CD14-positive monocyte (primary cell): ENCODE measurements around the gene SIRPA. TPM values are rescaled to one million over a fixed set of nuclear protein-coding genes. Genes with fewer than 3 reads are reported as not detected.
A peak's percentile ranks its signal among the peaks of the same experiment; 100 is the strongest.

Experiments used
- DNase-seq, 3 donors: peaks; one replicate each; pipeline ENCODE4 v3.0.0-alpha.2; 2011 to 2022
- H2AFZ ChIP-seq: 2 replicates; pipeline ENCODE4 v1.6.0; 2012; ENCODE audit warnings: mild to moderate bottlenecking, low read depth, low read length, inconsistent platforms; ENCODE audit not compliant: insufficient read depth, poor library complexity, severe bottlenecking
- H3K27ac ChIP-seq, 2 donors: 1 replicate in 1 of 2; 2 replicates in 1 of 2; pipeline ENCODE4 v1.5.1; 2012 to 2013; ENCODE audit warnings: low read length in 2 of 2, control low read depth in 1 of 2, inconsistent platforms in 1 of 2, low read depth in 1 of 2, mild to moderate bottlenecking in 1 of 2
- H3K27me3 ChIP-seq, 2 donors: one replicate each; pipeline versions ENCODE4 v1.6.0 to v1.6.1; 2011 to 2013; ENCODE audit warnings: low read length in 2 of 2; ENCODE audit not compliant: control insufficient read depth in 2 of 2, insufficient read depth in 2 of 2
- H3K36me3 ChIP-seq, 2 donors: replicated peaks in 1 of 2; 1 replicate in 1 of 2; 2 replicates in 1 of 2; pipeline versions ENCODE4 v1.5.1 to v1.6.1; 2012 to 2013; ENCODE audit warnings: low read length in 2 of 2, control low read depth in 1 of 2, inconsistent platforms in 1 of 2, mild to moderate bottlenecking in 1 of 2; ENCODE audit not compliant: insufficient read depth in 2 of 2, control insufficient read depth in 1 of 2
- H3K4me1 ChIP-seq, 2 donors: 1 replicate in 1 of 2; 2 replicates in 1 of 2; pipeline versions ENCODE4 v1.5.1 to v1.6.1; 2012 to 2013; ENCODE audit warnings: low read length in 2 of 2, control low read depth in 1 of 2, inconsistent platforms in 1 of 2, mild to moderate bottlenecking in 1 of 2, moderate library complexity in 1 of 2; ENCODE audit not compliant: insufficient read depth in 2 of 2, control insufficient read depth in 1 of 2
- H3K4me2 ChIP-seq: replicated peaks from 2 replicates; pipeline ENCODE3; 2012; ENCODE audit warnings: low read length, moderate library complexity, mild to moderate bottlenecking; ENCODE audit not compliant: poor library complexity, severe bottlenecking; ENCODE audit errors: extremely low read depth
- H3K4me3 ChIP-seq, 3 experiments: fragments of 200-600 bp in 1 of 3; sonication (generic) in 1 of 3; replicated peaks in 1 of 3; 1 replicate in 2 of 3; 2 replicates in 1 of 3; pipeline ENCODE4 v1.5.1; 2011 to 2013; ENCODE audit warnings: low read length in 3 of 3, mild to moderate bottlenecking in 3 of 3, control low read depth in 2 of 3, low read depth in 2 of 3, inconsistent platforms in 1 of 3, moderate library complexity in 1 of 3
- H3K79me2 ChIP-seq: 2 replicates; pipeline ENCODE4 v1.6.0; 2012; ENCODE audit warnings: mild to moderate bottlenecking, control low read depth, inconsistent platforms, low read length, moderate library complexity; ENCODE audit not compliant: insufficient read depth
- H3K9ac ChIP-seq: 2 replicates; pipeline ENCODE4 v1.6.0; 2017; ENCODE audit warnings: low read length, mild to moderate bottlenecking; ENCODE audit not compliant: insufficient read depth, poor library complexity, severe bottlenecking
- H3K9me3 ChIP-seq, 2 donors: replicated peaks in 1 of 2; 1 replicate in 1 of 2; 2 replicates in 1 of 2; pipeline versions ENCODE4 v1.5.1 to v1.6.1; 2012 to 2013; ENCODE audit warnings: low read length in 2 of 2, control low read depth in 1 of 2; ENCODE audit not compliant: control insufficient read depth in 1 of 2, insufficient read depth in 1 of 2
- H4K20me1 ChIP-seq: 2 replicates; pipeline ENCODE4 v1.6.0; 2012; ENCODE audit warnings: mild to moderate bottlenecking, low read length, control low read depth, moderate library complexity; ENCODE audit not compliant: insufficient read depth
- H3K27ac Mint-ChIP-seq, 7 donors: one replicate each; pipeline ENCODE4 v1.8.0; 2020; ENCODE audit warnings: mild to moderate bottlenecking in 7 of 7, mixed read lengths in 7 of 7, moderate library complexity in 6 of 7, inconsistent platforms in 2 of 7
- H3K27me3 Mint-ChIP-seq, 3 donors: one replicate each; pipeline ENCODE4 v1.8.0; 2021 to 2022; ENCODE audit warnings: low read depth in 3 of 3, mild to moderate bottlenecking in 3 of 3, mixed read lengths in 3 of 3, moderate library complexity in 3 of 3, inconsistent platforms in 1 of 3
- H3K36me3 Mint-ChIP-seq, 2 donors: one replicate each; pipeline ENCODE4 v1.8.0; 2020; ENCODE audit warnings: mixed read lengths in 2 of 2, inconsistent platforms in 1 of 2, mild to moderate bottlenecking in 1 of 2
- H3K4me1 Mint-ChIP-seq: one replicate; pipeline ENCODE4 v1.8.0; 2020; ENCODE audit warnings: mild to moderate bottlenecking, mixed read lengths
- H3K4me3 Mint-ChIP-seq, 2 donors: one replicate each; pipeline ENCODE4 v1.8.0; 2020; ENCODE audit warnings: mild to moderate bottlenecking in 2 of 2, mixed read lengths in 2 of 2, moderate library complexity in 1 of 2
- H3K9me3 Mint-ChIP-seq, 7 donors: one replicate each; pipeline ENCODE4 v1.8.0; 2020 to 2022; ENCODE audit warnings: mixed read lengths in 7 of 7, mild to moderate bottlenecking in 6 of 7, moderate library complexity in 6 of 7, inconsistent platforms in 2 of 7
- CTCF ChIP-seq: fragments of 200-600 bp; IDR thresholded peaks from one replicate; pipeline ENCODE4 v1.8.0; 2022; ENCODE audit warnings: antibody characterized with exemption, mild to moderate bottlenecking
- WGBS: methylation state at CpG from one replicate; pipeline ENCODE4 v1.1.5; 2013; ENCODE audit warnings: missing lambda C conversion rate; ENCODE audit not compliant: insufficient coverage; 5-methylcytosine and 5-hydroxymethylcytosine counted together
- intact Hi-C, 2 donors: fragments of 100-400 bp; cut with micrococcal nuclease; formaldehyde crosslinking; loops; one replicate each; pipeline versions ENCODE4 v1.15.0 to v1.15.1; 2023
- polyA plus RNA-seq, 3 donors: library from polyadenylated mRNA; depleted of rRNA in 1 of 3; unstranded in 2 of 3; stranded (reverse) in 1 of 3; fragments of 300-500 nt in 2 of 3; fragments of >200 nt in 1 of 3; fragmentation: Illumina TruSeq in 2 of 3; gene quantifications; 1 replicate in 2 of 3; 2 replicates in 1 of 3; pipeline ENCODE4 v1.2.3, GENCODE V29; 2012 to 2021

Gene SIRPA
- polyA plus RNA-seq, 3 donors: 28.4 to 126 (median 58.3) TPM

- Histone ChIP-seq H3K4me1 (peaks cover 53 to 64% of the 10 kb centered on the region in 2 donors), H3K9ac (no peak overlapping the region), H2AFZ (no peak overlapping the region), H3K9me3 (no peaks in the 10 kb centered on the region), H3K79me2 (peaks cover 34% of the 10 kb centered on the region), H3K27me3 (no peaks in the 10 kb centered on the region), H3K36me3 (peaks cover 0 to 12% of the 10 kb centered on the region in 2 donors), H3K4me3 (peak overlapping the region in 1 of 3 experiments; percentile 38), H3K27ac (peak overlapping the region; percentile 18 to 23), H4K20me1 (peaks cover 11% of the 10 kb centered on the region), H3K4me2 (peak overlapping the region; percentile 15)
- Mint-ChIP-seq H3K36me3 (peaks cover 32 to 36% of the 10 kb centered on the region in 2 donors), H3K27ac (peak overlapping the region; percentile 45 to 84 (median 75)), H3K4me3 (peak overlapping the region in 1 of 2 donors; percentile 62), H3K27me3 (peaks cover 12 to 27% (median 18%) of the 10 kb centered on the region in 3 donors), H3K4me1 (peaks cover 77% of the 10 kb centered on the region), H3K9me3 (peaks cover 0 to 3% (median 2%) of the 10 kb centered on the region in 7 donors)
- intact Hi-C loops: loop anchor here in 1 of 2 donors (2.0 to 5.0 kb wide), 2 partner anchors 16 to 37 kb away; no protein-coding TSS in a partner anchor
- TF ChIP-seq CTCF: peak; percentile 13
- DNase-seq: peak; percentile 85 to 95 (median 88)
- 24% methylated on average over 5 of the region's 7 CpGs for WGBS
Observed at GRCh38 chr20:1888796-1889463, 6.3 kb upstream of the SIRPA start.

- no peak overlapping the region for H3K4me3 ChIP-seq
- peaks cover 47 to 56% of the 10 kb centered on the region in 2 donors for H3K4me1 ChIP-seq
- H3K4me3 Mint-ChIP-seq: no peak overlapping the region
- H3K27me3 Mint-ChIP-seq: peaks cover 6 to 16% (median 9%) of the 10 kb centered on the region in 3 donors
- H3K4me2 ChIP-seq: no peak overlapping the region
- H3K27ac ChIP-seq: no peak overlapping the region
- H3K79me2 ChIP-seq: peaks cover 47% of the 10 kb centered on the region
- WGBS: 96% methylated on average over 13 of the region's 14 CpGs
- no peaks in the 10 kb centered on the region for H3K27me3 ChIP-seq
- peaks cover 69% of the 10 kb centered on the region for H3K4me1 Mint-ChIP-seq
- no peaks in the 10 kb centered on the region for H3K9me3 ChIP-seq
- H3K36me3 ChIP-seq: peaks cover 0 to 12% of the 10 kb centered on the region in 2 donors
- H2AFZ ChIP-seq: no peak overlapping the region
- DNase-seq: no peak
- no peak overlapping the region for H3K9ac ChIP-seq
- peaks cover 16% of the 10 kb centered on the region for H4K20me1 ChIP-seq
- intact Hi-C loops: loop anchor here (5.0 to 10.0 kb wide), 2 partner anchors 54 to 68 kb away; no protein-coding TSS in a partner anchor
- no peak for TF ChIP-seq CTCF
- H3K9me3 Mint-ChIP-seq: peaks cover 0 to 3% (median 2%) of the 10 kb centered on the region in 7 donors
- peaks cover 32 to 36% of the 10 kb centered on the region in 2 donors for H3K36me3 Mint-ChIP-seq
- H3K27ac Mint-ChIP-seq: peak overlapping the region in 2 of 7 donors; percentile 41 to 50
Observed at GRCh38 chr20:1890469-1891262, 4.5 kb upstream of the SIRPA start.
